WTC11 (cell line): ENCODE results near the gene AKR1A1. TPM values are rescaled to one million over a fixed set of nuclear protein-coding genes. Genes with fewer than 3 reads are reported as not detected.

Experiments used
- ATAC-seq: fragments of 200-7000 bp; cut with Tn5 transposase; 2 replicates; pipeline ENCODE4 v1.10.0; 2021; ENCODE audit warnings: mild to moderate bottlenecking, moderate library complexity
- CTCF ChIA-PET: fragments of 300-600 bp; sonication (Branson Sonifier 250); formaldehyde crosslinking; loops from one replicate; lab custom pipeline; 2021; ENCODE audit warnings: antibody characterized with exemption; lab: Charles Lee
- POLR2A ChIA-PET: fragments of 350-600 bp; sonication (Branson Sonifier 250); formaldehyde crosslinking; loops from one replicate; lab custom pipeline; 2021; ENCODE audit warnings: antibody characterized with exemption; lab: Charles Lee
- DNase-seq: peaks from one replicate; pipeline ENCODE4 v3.0.0; 2021; ENCODE audit warnings: low spot score
- H3K27ac Mint-ChIP-seq: 2 replicates; pipeline ENCODE4 v1.8.0; 2021; ENCODE audit warnings: mixed read lengths
- H3K27me3 Mint-ChIP-seq: 2 replicates; pipeline ENCODE4 v1.8.0; 2021; ENCODE audit warnings: low read depth, mild to moderate bottlenecking, moderate library complexity, mixed read lengths
- H3K36me3 Mint-ChIP-seq: 2 replicates; pipeline ENCODE4 v1.8.0; 2021; ENCODE audit warnings: mixed read lengths
- H3K4me1 Mint-ChIP-seq: 2 replicates; pipeline ENCODE4 v1.8.0; 2022; ENCODE audit warnings: mixed read lengths
- H3K4me3 Mint-ChIP-seq: 2 replicates; pipeline ENCODE4 v1.8.0; 2021; ENCODE audit warnings: mild to moderate bottlenecking, moderate library complexity, mixed read lengths
- H3K9me3 Mint-ChIP-seq: 2 replicates; pipeline ENCODE4 v1.8.0; 2021; ENCODE audit warnings: mixed read lengths
- ATF2 ChIP-seq: sonication (generic); formaldehyde crosslinking; IDR thresholded peaks from 2 replicates; pipeline ENCODE4 v1.8.1; 2022; ENCODE audit warnings: low read depth, missing genetic modification reagents, borderline replicate concordance
- CBFB ChIP-seq: sonication (generic); formaldehyde crosslinking; IDR thresholded peaks from 2 replicates; pipeline ENCODE4 v1.8.1; 2022; ENCODE audit warnings: mild to moderate bottlenecking, low read depth, missing genetic modification reagents
- CDX4 ChIP-seq: fragments of 250-450 bp; sonication (Bioruptor Pico); IDR thresholded peaks from 2 replicates; pipeline ENCODE4 v1.9.0; 2021; ENCODE audit warnings: moderate library complexity, mild to moderate bottlenecking, inconsistent platforms, borderline replicate concordance
- CTCF ChIP-seq: fragments of 200-600 bp; IDR thresholded peaks from 2 replicates; pipeline ENCODE4 v1.8.0; 2022; ENCODE audit warnings: antibody characterized with exemption
- E2F1 ChIP-seq: sonication (generic); formaldehyde crosslinking; IDR thresholded peaks from 2 replicates; pipeline ENCODE4 v1.8.0; 2022; ENCODE audit warnings: mild to moderate bottlenecking, missing genetic modification reagents
- E2F4 ChIP-seq: sonication (generic); formaldehyde crosslinking; IDR thresholded peaks from 2 replicates; pipeline ENCODE4 v1.8.1; 2022; ENCODE audit warnings: low read depth, mild to moderate bottlenecking, moderate library complexity, missing genetic modification reagents, borderline replicate concordance
- E2F5 ChIP-seq: sonication (generic); formaldehyde crosslinking; IDR thresholded peaks from 2 replicates; pipeline ENCODE4 v1.8.1; 2022; ENCODE audit warnings: mild to moderate bottlenecking, moderate library complexity, missing genetic modification reagents
- ETV6 ChIP-seq: sonication (generic); formaldehyde crosslinking; IDR thresholded peaks from 2 replicates; pipeline ENCODE4 v1.8.1; 2022; ENCODE audit warnings: mild to moderate bottlenecking, missing genetic modification reagents
- FOXK1 ChIP-seq: sonication (generic); formaldehyde crosslinking; IDR thresholded peaks from 2 replicates; pipeline ENCODE4 v1.8.0; 2022; ENCODE audit warnings: mild to moderate bottlenecking, moderate library complexity, missing genetic modification reagents
- FOXP1 ChIP-seq: sonication (generic); formaldehyde crosslinking; IDR thresholded peaks from 2 replicates; pipeline ENCODE4 v1.8.0; 2022; ENCODE audit warnings: missing genetic modification reagents, mild to moderate bottlenecking, moderate library complexity, borderline replicate concordance
- GABPB1 ChIP-seq: sonication (generic); formaldehyde crosslinking; IDR thresholded peaks from 2 replicates; pipeline ENCODE4 v1.8.1; 2023; ENCODE audit warnings: mild to moderate bottlenecking, missing genetic modification reagents
- GTF2I ChIP-seq: fragments of 250-450 bp; sonication (Bioruptor Pico); conservative IDR thresholded peaks from 2 replicates; pipeline ENCODE4 v1.4.0; 2021; ENCODE audit warnings: mild to moderate bottlenecking
- JUN ChIP-seq: sonication (generic); formaldehyde crosslinking; IDR thresholded peaks from 2 replicates; pipeline ENCODE4 v1.8.0; 2023; ENCODE audit warnings: mild to moderate bottlenecking, missing genetic modification reagents
- MLX ChIP-seq: sonication (generic); formaldehyde crosslinking; IDR thresholded peaks from 2 replicates; pipeline ENCODE4 v1.8.1; 2023; ENCODE audit warnings: mild to moderate bottlenecking, missing genetic modification reagents, moderate library complexity
- MYBL2 ChIP-seq: sonication (generic); formaldehyde crosslinking; IDR thresholded peaks from 2 replicates; pipeline ENCODE4 v1.8.1; 2023; ENCODE audit warnings: mild to moderate bottlenecking, moderate library complexity, missing genetic modification reagents
- NFATC4 ChIP-seq: fragments of 250-450 bp; sonication (Bioruptor Pico); IDR thresholded peaks from 2 replicates; pipeline ENCODE4 v1.9.0; 2021; ENCODE audit warnings: mild to moderate bottlenecking
- NFYB ChIP-seq: sonication (generic); formaldehyde crosslinking; conservative IDR thresholded peaks from 2 replicates; pipeline ENCODE4 v1.8.0; 2022; ENCODE audit warnings: low read depth, missing genetic modification reagents
- NR2C2 ChIP-seq: sonication (generic); formaldehyde crosslinking; IDR thresholded peaks from 2 replicates; pipeline ENCODE4 v1.8.0; 2022; ENCODE audit warnings: mild to moderate bottlenecking, missing genetic modification reagents
- NR3C1 ChIP-seq: sonication (generic); formaldehyde crosslinking; conservative IDR thresholded peaks from 2 replicates; pipeline ENCODE4 v1.8.1; 2023; ENCODE audit warnings: low read depth, mild to moderate bottlenecking, missing genetic modification reagents
- SMAD4 ChIP-seq: sonication (generic); formaldehyde crosslinking; IDR thresholded peaks from 2 replicates; pipeline ENCODE4 v1.8.0; 2022; ENCODE audit warnings: mild to moderate bottlenecking, missing genetic modification reagents
- SOX15 ChIP-seq: fragments of 250-450 bp; sonication (Bioruptor Pico); IDR thresholded peaks from 2 replicates; pipeline ENCODE4 v1.9.0; 2021; ENCODE audit warnings: mild to moderate bottlenecking
- TEAD1 ChIP-seq: sonication (generic); formaldehyde crosslinking; IDR thresholded peaks from 2 replicates; pipeline ENCODE4 v1.8.0; 2022; ENCODE audit warnings: mild to moderate bottlenecking, missing genetic modification reagents
- ZMAT4 ChIP-seq: fragments of 250-450 bp; sonication (Bioruptor Pico); IDR thresholded peaks from 2 replicates; pipeline ENCODE4 v1.9.0; 2021; ENCODE audit warnings: mild to moderate bottlenecking
- ZNF423 ChIP-seq: fragments of 250-450 bp; sonication (Bioruptor Pico); IDR thresholded peaks from 2 replicates; pipeline ENCODE4 v2.1.2; 2022; ENCODE audit warnings: mild to moderate bottlenecking, moderate library complexity
- ZNF671 ChIP-seq: fragments of 250-450 bp; sonication (Bioruptor Pico); IDR thresholded peaks from 2 replicates; pipeline ENCODE4 v1.8.0; 2021; ENCODE audit warnings: mild to moderate bottlenecking
- total RNA-seq: library from RNA; stranded (reverse); gene quantifications from 3 replicates; pipeline ENCODE4 v1.2.3, GENCODE V29; 2021

Gene AKR1A1
- total RNA-seq, 1 experiment from 2014 or later = 338 TPM

GRCh38 chr1:45551684-45552083 lies 1.1 kb downstream of the AKR1A1 start (continued):
- TF ChIP-seq ATF2 (CRISPR knock-in tag) (no peak), TEAD1 (CRISPR knock-in tag) (no peak)

- Mint-ChIP-seq H3K27me3 (no peaks in the 10 kb centered on the region), H3K27ac (peak overlapping the region; percentile 46; the same call in 1 of the 2 replicates), H3K9me3 (no peaks in the 10 kb centered on the region), H3K4me1 (peaks cover 15% of the 10 kb centered on the region), H3K36me3 (peaks cover 30% of the 10 kb centered on the region), H3K4me3 (peak overlapping the region; percentile 92)
- CTCF ChIA-PET = interaction anchor here (2.9 kb wide), 1 partner anchor 18 kb away, joined by 17 read pairs; no protein-coding TSS in a partner anchor
- DNase-seq (no peak), ATAC-seq (no peak)
- POLR2A ChIA-PET = interaction anchor here (1.9 to 2.6 kb wide), 2 partner anchors 31 to 33 kb away, joined by 16 to 27 read pairs; partner anchors contain the start of gene PRDX1
- TF ChIP-seq NFYB (no peak), ETV6 (CRISPR knock-in tag) (no peak), ZNF423 (CRISPR knock-in tag) (no peak), E2F1 (CRISPR knock-in tag) (no peak), NFATC4 (CRISPR knock-in tag) (no peak), FOXP1 (no peak), CDX4 (CRISPR knock-in tag) (no peak), NR3C1 (no peak), ZNF671 (CRISPR knock-in tag) (no peak), E2F4 (CRISPR knock-in tag) (no peak), CTCF (no peak), JUN (no peak), SMAD4 (no peak), ZMAT4 (CRISPR knock-in tag) (no peak), SOX15 (CRISPR knock-in tag) (no peak), FOXK1 (CRISPR knock-in tag) (no peak), MYBL2 (CRISPR knock-in tag) (no peak)
- TF ChIP-seq, all 79 proteins: peak for 0
Measured at GRCh38 chr1:45552331-45552730, 1.7 kb downstream of the AKR1A1 start.

- no peak overlapping the region for H3K27ac Mint-ChIP-seq
- ChIA-PET POLR2A (no interaction called here), CTCF (interaction anchor here (0.7 kb wide), 1 partner anchor 16 kb away, joined by 4 read pairs; no protein-coding TSS in a partner anchor)
- peaks cover 39% of the 10 kb centered on the region for H3K36me3 Mint-ChIP-seq
- peaks cover 20% of the 10 kb centered on the region for H3K4me1 Mint-ChIP-seq
- no peak for DNase-seq
- ATAC-seq = no peak
- no peaks in the 10 kb centered on the region for H3K9me3 Mint-ChIP-seq
- H3K4me3 Mint-ChIP-seq = no peak overlapping the region
- H3K27me3 Mint-ChIP-seq = no peaks in the 10 kb centered on the region
- no peak for TF ChIP-seq MLX (CRISPR knock-in tag)
- TF ChIP-seq CBFB = no peak
- TF ChIP-seq GABPB1 (CRISPR knock-in tag) = no peak
- no peak for TF ChIP-seq SOX15 (CRISPR knock-in tag)
- no peak for TF ChIP-seq E2F5 (CRISPR knock-in tag)
- no peak for TF ChIP-seq NFYB
- TF ChIP-seq GTF2I (CRISPR knock-in tag) = no peak
- TF ChIP-seq NR2C2 (CRISPR knock-in tag) = no peak
- no peak for TF ChIP-seq MYBL2 (CRISPR knock-in tag)
Measured at GRCh38 chr1:45554198-45554597, 3.6 kb downstream of the AKR1A1 start.
